Effector memory CD8-positive, alpha-beta T cell (primary cell): Measurements from ENCODE around the gene ST6GALNAC3.

ENCODE experiments used
- ATAC-seq: fragments of 150-1000 bp; cut with Tn5 transposase; replicated peaks from 2 replicates; pipeline ENCODE4 v1.10.0; 2021; ENCODE audit warnings: mild to moderate bottlenecking, moderate library complexity
- DNase-seq, 3 experiments: peaks; one replicate each; pipeline ENCODE4 v3.0.0; 2021
- H3K27ac Mint-ChIP-seq, 2 donors: one replicate each; pipeline ENCODE4 v1.8.0; 2022; ENCODE audit warnings: mild to moderate bottlenecking in 2 of 2, mixed read lengths in 2 of 2, moderate library complexity in 2 of 2
- H3K27me3 Mint-ChIP-seq, 2 donors: one replicate each; pipeline ENCODE4 v1.8.0; 2022; ENCODE audit warnings: mixed read lengths in 2 of 2
- H3K36me3 Mint-ChIP-seq: one replicate; pipeline ENCODE4 v1.8.0; 2022; ENCODE audit warnings: mild to moderate bottlenecking, moderate library complexity, mixed read lengths; ENCODE audit not compliant: insufficient read depth
- H3K4me1 Mint-ChIP-seq, 2 donors: one replicate each; pipeline ENCODE4 v1.8.0; 2022; ENCODE audit warnings: low read depth in 2 of 2, mixed read lengths in 2 of 2
- H3K4me3 Mint-ChIP-seq, 2 donors: one replicate each; pipeline ENCODE4 v1.8.0; 2022; ENCODE audit warnings: mild to moderate bottlenecking in 2 of 2, mixed read lengths in 2 of 2, moderate library complexity in 2 of 2
- H3K9me3 Mint-ChIP-seq, 2 donors: one replicate each; pipeline ENCODE4 v1.8.0; 2022; ENCODE audit warnings: mixed read lengths in 2 of 2

ST6GALNAC3 gene

DNA sequence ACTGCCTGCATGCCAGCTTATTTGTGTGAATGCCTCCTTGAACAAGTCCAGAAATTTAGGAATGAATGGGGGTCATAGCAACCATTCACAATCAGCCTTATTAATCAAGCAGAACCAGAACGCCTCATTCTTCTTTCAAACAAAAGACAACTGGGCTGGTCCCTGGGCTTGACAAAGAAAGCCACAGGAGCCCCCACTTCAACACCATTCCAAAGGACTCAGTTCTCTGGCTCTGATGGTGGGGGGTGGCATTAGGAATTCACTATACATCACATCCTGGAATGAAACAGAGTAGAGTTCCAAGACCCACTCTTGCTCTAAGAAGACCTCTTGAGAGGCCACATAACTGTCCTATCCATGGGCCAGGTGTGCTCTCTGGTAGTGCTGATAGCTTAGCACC is 606.1 kb downstream of the ST6GALNAC3 start:
- Mint-ChIP-seq H3K27me3 (no peaks in the 10 kb centered on the region), H3K9me3 (no peaks in the 10 kb centered on the region), H3K36me3 (no peaks in the 10 kb centered on the region), H3K4me3 (no peak overlapping the region), H3K4me1 (no peaks in the 10 kb centered on the region), H3K27ac (no peak overlapping the region)
- ATAC-seq (no peak), DNase-seq (no peak)

GRCh38 chr1:76682138-76682537 is 607.6 kb downstream of the ST6GALNAC3 start:
- Mint-ChIP-seq H3K9me3 (no peaks in the 10 kb centered on the region), H3K27ac (no peak overlapping the region), H3K36me3 (no peaks in the 10 kb centered on the region), H3K27me3 (no peaks in the 10 kb centered on the region), H3K4me1 (no peaks in the 10 kb centered on the region), H3K4me3 (no peak overlapping the region)
- DNase-seq (no peak), ATAC-seq (no peak)
